Activated CD8-positive, alpha-beta T cell treated with anti-CD3 and anti-CD28 coated beads for 36 hours (primary cell): Measurements from ENCODE around the gene PEX11G. TPM values are rescaled to one million over a fixed set of nuclear protein-coding genes. Genes with fewer than 3 reads are reported as not detected.

Experiments used
- ATAC-seq: fragments of 200-7000 bp; cut with Tn5 transposase; one replicate; pipeline ENCODE4 v1.10.0; 2021; ENCODE audit warnings: mild to moderate bottlenecking, moderate library complexity
- CTCF ChIA-PET: fragments of 350-600 bp; sonication (Branson Sonifier 250); formaldehyde crosslinking; loops from one replicate; lab custom pipeline; 2021; ENCODE audit warnings: antibody characterized with exemption; lab: Charles Lee
- POLR2A ChIA-PET: fragments of 350-600 bp; sonication (Branson Sonifier 250); formaldehyde crosslinking; loops from one replicate; lab custom pipeline; 2021; ENCODE audit warnings: antibody characterized with exemption; lab: Charles Lee
- DNase-seq: peaks from one replicate; pipeline ENCODE4 v3.0.0-alpha.2; 2020
- H3K27ac Mint-ChIP-seq: one replicate; pipeline ENCODE4 v1.8.0; 2021; ENCODE audit warnings: mild to moderate bottlenecking, mixed read lengths
- H3K27me3 Mint-ChIP-seq: one replicate; pipeline ENCODE4 v1.8.0; 2021; ENCODE audit warnings: mixed read lengths
- H3K36me3 Mint-ChIP-seq: one replicate; pipeline ENCODE4 v1.8.0; 2021; ENCODE audit warnings: low read depth, mixed read lengths
- H3K4me1 Mint-ChIP-seq: one replicate; pipeline ENCODE4 v1.8.0; 2021; ENCODE audit warnings: low read depth, mixed read lengths
- H3K4me3 Mint-ChIP-seq: one replicate; pipeline ENCODE4 v1.8.0; 2021; ENCODE audit warnings: mild to moderate bottlenecking, moderate library complexity, mixed read lengths
- H3K9me3 Mint-ChIP-seq: one replicate; pipeline ENCODE4 v1.8.0; 2021; ENCODE audit warnings: mixed read lengths
- intact Hi-C: fragments of 100-400 bp; cut with micrococcal nuclease; formaldehyde crosslinking; loops from one replicate; pipeline ENCODE4 v1.10.0; 2022
- total RNA-seq, 2 experiments: library from RNA; stranded (reverse); gene quantifications; one replicate each; pipeline ENCODE4 v1.2.3, GENCODE V29; 2021
- TF ChIP-seq, protein P1 (sequence below): fragments of 200-600 bp; IDR thresholded peaks from one replicate; pipeline ENCODE4 v1.8.0; 2022; ENCODE audit warnings: antibody characterized with exemption, mild to moderate bottlenecking

Gene PEX11G
- 1 to 10 TPM; 1.4 to 1.5 TPM for total RNA-seq

DNA sequence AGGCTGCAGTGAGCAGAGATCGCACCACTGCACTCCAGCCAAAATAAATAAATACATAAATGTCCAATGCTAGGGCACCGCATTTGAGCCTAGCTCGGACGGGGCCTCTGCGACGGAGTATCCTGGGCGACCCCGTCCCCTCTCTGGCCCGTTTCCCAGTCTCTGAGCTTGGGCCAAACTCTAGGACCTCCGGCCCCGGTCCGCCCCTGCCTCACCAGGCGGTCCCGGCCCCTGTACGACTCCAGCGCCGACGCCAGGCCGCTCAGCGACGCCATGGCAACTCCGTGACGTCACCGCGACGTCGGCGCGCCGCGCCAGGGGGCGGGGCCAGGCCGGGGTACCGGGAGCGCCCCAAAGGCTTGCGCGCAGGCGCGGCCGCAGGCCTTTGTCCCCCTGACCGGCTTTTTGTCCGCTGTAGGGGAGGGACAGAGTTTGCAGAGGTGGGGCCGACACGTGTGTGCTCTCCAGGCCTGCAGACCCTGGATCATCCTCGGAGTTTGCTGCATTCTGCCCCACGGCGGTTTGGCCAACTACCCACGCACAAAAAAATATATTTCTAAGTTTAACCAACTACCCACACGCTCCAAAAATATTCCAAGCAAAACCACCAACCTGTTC is at the start of gene PEX11G:
Gene PEX11G, minus strand, starts transcription at position 300 of the 618 bp plus-strand sequence. Its CDS starts 25 bp downstream, at position 275.
- intact Hi-C loops, result no loop called here
- TF ChIP-seq, protein P1, sequence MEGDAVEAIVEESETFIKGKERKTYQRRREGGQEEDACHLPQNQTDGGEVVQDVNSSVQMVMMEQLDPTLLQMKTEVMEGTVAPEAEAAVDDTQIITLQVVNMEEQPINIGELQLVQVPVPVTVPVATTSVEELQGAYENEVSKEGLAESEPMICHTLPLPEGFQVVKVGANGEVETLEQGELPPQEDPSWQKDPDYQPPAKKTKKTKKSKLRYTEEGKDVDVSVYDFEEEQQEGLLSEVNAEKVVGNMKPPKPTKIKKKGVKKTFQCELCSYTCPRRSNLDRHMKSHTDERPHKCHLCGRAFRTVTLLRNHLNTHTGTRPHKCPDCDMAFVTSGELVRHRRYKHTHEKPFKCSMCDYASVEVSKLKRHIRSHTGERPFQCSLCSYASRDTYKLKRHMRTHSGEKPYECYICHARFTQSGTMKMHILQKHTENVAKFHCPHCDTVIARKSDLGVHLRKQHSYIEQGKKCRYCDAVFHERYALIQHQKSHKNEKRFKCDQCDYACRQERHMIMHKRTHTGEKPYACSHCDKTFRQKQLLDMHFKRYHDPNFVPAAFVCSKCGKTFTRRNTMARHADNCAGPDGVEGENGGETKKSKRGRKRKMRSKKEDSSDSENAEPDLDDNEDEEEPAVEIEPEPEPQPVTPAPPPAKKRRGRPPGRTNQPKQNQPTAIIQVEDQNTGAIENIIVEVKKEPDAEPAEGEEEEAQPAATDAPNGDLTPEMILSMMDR, result no peak
- no peaks in the 10 kb centered on the region for H3K9me3 Mint-ChIP-seq
- H3K27me3 Mint-ChIP-seq, result no peaks in the 10 kb centered on the region
- CTCF ChIA-PET, result interaction anchor here (1.0 kb wide), 1 partner anchor 23 kb away, joined by 3 read pairs; no protein-coding TSS in a partner anchor
- DNase-seq (peak; percentile 89), ATAC-seq (peak; percentile 92)
- POLR2A ChIA-PET, result interaction anchor here (0.6 to 0.8 kb wide), 2 partner anchors 64 to 432 kb away, joined by 3 read pairs; no protein-coding TSS in a partner anchor
- H3K4me1 Mint-ChIP-seq, result peaks cover 22% of the 10 kb centered on the region
- no peaks in the 10 kb centered on the region for H3K36me3 Mint-ChIP-seq
- peak within 1 kb of the TSS; percentile 77 for H3K27ac Mint-ChIP-seq
- H3K4me3 Mint-ChIP-seq, result peak within 1 kb of the TSS; percentile 79

DNA sequence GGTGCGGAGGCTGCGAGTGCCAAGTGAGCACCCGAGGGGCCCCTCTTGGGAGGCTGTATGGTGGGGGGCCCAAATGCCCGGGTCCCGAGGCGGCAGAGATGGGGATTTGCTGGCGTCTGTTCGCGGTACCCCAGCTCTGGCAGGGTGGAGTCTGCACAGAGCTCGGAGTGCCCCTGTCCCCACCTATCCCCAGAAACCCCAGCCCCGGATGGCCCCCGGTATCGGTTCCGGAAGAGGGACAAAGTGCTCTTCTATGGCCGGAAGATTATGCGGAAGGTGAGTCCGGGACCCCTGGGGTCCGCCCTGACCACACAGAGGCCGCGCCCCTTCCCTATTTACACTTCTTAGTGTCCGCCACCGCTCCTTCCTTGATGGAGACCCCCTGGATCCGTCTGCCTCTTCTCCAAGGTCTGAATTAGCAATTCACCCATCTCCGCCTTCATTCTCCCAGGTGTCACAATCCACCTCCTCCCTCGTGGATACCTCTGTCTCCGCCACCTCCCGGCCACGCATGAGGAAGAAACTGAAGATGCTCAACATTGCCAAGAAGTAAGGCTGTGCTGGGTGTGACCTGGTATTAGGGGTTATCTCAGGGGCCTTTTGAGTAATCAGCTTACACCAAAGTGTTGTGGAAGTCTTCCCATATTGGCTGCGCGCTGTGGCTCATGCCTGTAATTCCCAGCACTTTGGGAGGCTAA is 47.3 kb upstream of the PEX11G start:
- peak overlapping the region; percentile 91 for H3K27ac Mint-ChIP-seq
- H3K4me1 Mint-ChIP-seq, result peaks cover 14% of the 10 kb centered on the region
- TF ChIP-seq, protein P1, result no peak
- intact Hi-C loops, result no loop called here
- CTCF ChIA-PET, result interaction anchor here (0.6 to 1.2 kb wide), 3 partner anchors 13 to 1031 kb away, joined by 3 to 5 read pairs (median 5); no protein-coding TSS in a partner anchor
- H3K9me3 Mint-ChIP-seq, result no peaks in the 10 kb centered on the region
- H3K27me3 Mint-ChIP-seq, result no peaks in the 10 kb centered on the region
- POLR2A ChIA-PET, result interaction anchor here (1.7 to 6.3 kb wide), 3 partner anchors 13 to 93 kb away, joined by 6 to 44 read pairs (median 7); partner anchors contain the start of genes MCOLN1, PET100 and XAB2
- DNase-seq (no peak), ATAC-seq (peak; percentile 2)
- H3K36me3 Mint-ChIP-seq, result peaks cover 14% of the 10 kb centered on the region
- peak overlapping the region; percentile 95 for H3K4me3 Mint-ChIP-seq

DNA sequence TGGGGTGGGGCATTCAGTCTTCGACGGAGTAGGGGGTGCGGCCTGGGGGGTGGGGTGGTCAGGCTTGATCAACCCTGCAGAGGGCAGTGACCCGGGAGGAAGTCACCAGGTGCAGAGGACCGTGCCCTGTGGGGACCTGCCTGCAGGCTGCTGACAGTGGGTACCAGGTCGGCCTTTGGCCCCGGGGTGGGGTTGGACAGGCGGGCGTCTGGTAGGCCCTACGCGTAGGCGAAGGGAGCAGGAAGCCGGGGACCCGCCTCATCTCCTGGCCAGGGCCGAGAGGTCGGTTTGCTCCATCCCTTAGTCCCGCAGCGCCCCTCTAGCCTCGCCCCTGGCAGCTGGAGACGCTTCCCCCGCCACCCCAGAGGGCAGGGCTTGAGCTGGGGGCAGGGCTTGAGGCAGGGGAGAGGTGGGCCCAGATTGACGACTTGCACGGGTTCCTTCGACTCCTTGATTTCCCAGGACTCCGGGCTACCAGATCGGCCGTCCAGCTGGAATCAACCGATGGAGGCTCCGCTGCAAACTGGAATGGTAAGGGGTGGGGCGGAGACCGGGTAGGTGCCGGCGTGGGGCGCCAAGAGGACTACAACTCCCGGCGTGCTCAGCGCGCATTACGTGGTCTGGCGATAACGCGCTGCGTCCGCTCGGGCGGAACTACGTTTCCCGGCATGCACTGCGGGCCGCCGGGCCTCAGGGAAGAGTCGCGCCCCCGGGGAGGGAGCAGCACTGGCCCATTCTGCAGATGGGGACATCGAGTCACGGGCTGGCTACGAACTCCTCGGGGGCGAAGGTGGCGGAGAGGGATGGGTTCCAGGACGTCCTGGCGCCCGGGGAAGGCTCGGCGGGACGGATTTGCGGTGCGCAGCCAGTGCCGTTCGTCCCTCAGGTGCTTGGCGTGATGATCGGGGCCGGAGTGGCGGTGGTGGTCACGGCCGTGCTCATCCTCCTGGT is 46.5 kb upstream of the PEX11G start, which contains the start of gene PNPLA6:
Gene PNPLA6, plus strand, starts transcription at position 671 of the 951 bp plus-strand sequence. Its CDS starts 72 bp downstream, at position 743.
- peak; percentile 97 for DNase-seq
- no peaks in the 10 kb centered on the region for H3K9me3 Mint-ChIP-seq
- peak; percentile 81 for ATAC-seq
- H3K27ac Mint-ChIP-seq, result peak within 1 kb of the TSS; percentile 91
- H3K4me1 Mint-ChIP-seq, result peaks cover 13% of the 10 kb centered on the region
- TF ChIP-seq, protein P1, result peak; percentile 10
- CTCF ChIA-PET, result interaction anchor here (1.2 to 1.5 kb wide), 2 partner anchors 12 to 146 kb away, joined by 3 to 5 read pairs; partner anchors contain the start of gene TRAPPC5
- peaks cover 15% of the 10 kb centered on the region for H3K36me3 Mint-ChIP-seq
- H3K27me3 Mint-ChIP-seq, result no peaks in the 10 kb centered on the region
- POLR2A ChIA-PET, result interaction anchor here (0.6 to 6.3 kb wide), 5 partner anchors 11 to 94 kb away, joined by 3 to 44 read pairs (median 6); partner anchors contain the start of genes MCOLN1, PET100 and XAB2
- intact Hi-C loops, result no loop called here
- H3K4me3 Mint-ChIP-seq, result peak within 1 kb of the TSS; percentile 95

DNA sequence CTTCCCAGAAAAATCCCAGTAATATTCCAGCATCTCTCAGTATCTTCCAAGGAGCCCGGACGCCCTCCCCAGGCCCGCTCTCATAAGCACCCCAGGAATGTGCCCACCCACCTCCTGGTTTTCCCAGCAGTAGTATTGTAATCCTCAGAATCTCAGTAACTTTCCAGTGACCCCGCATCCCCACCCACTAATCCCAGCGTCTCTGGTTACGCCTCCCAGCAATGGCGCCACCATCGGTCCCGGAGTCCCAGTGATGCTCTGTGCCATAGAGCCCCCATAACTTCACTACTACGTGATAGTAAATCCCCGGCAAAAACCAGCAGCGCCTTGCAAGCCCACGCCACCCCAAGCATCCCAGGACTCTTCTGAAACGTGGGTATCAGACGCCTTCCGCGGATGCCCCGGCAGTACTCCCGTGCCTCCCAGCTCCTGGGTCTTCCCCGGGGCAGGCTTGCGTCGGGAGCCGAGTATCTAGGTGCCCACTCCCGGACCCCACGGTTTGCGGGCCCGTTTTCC is 45.8 kb upstream of the PEX11G start:
- CTCF ChIA-PET, result interaction anchor here (1.2 to 1.5 kb wide), 2 partner anchors 12 to 146 kb away, joined by 3 to 5 read pairs; partner anchors contain the start of gene TRAPPC5
- DNase-seq (peak; percentile 73), ATAC-seq (peak; percentile 21)
- no peaks in the 10 kb centered on the region for H3K27me3 Mint-ChIP-seq
- TF ChIP-seq, protein P1, result no peak
- POLR2A ChIA-PET, result interaction anchor here (0.6 to 6.3 kb wide), 5 partner anchors 11 to 95 kb away, joined by 3 to 44 read pairs (median 6); partner anchors contain the start of genes MCOLN1, PET100 and XAB2
- peak overlapping the region; percentile 95 for H3K4me3 Mint-ChIP-seq
- intact Hi-C loops, result no loop called here
- H3K36me3 Mint-ChIP-seq, result peaks cover 14% of the 10 kb centered on the region
- peak overlapping the region; percentile 91 for H3K27ac Mint-ChIP-seq
- H3K9me3 Mint-ChIP-seq, result no peaks in the 10 kb centered on the region
- H3K4me1 Mint-ChIP-seq, result peaks cover 13% of the 10 kb centered on the region
